ENCODE measurements around the gene RALGPS1. TPM values are rescaled to one million over a fixed set of nuclear protein-coding genes. Genes with fewer than 3 reads are reported as not detected.
A peak's percentile ranks its signal among the peaks of the same experiment; 100 is the strongest.

RALGPS1 gene
- total and polyA plus RNA-seq, 4 donors, result 34.4 to 80.9 (median 73.2) TPM

DNA sequence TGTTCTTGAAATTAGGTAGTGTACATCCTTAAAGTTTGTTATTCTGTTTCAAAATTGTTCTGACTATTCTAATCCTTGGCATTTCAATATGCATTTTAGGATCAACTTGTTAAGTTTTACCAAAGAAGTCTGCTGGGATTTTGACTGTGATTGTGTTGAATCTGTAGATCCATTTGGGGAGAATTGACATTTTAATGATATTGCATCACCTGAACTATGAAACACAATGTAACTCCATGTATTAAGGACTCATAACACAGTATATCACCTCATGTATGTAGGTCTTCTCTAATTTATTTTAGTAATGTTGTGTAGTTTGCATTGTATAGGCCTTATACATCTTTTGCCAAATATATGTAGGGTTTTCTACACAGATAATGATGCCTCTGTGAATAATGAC is 77.8 kb downstream of the RALGPS1 start:
- H3K4me1 ChIP-seq (ENCODE audit: control insufficient read depth, insufficient read depth, low read length), result peaks cover 7% of the 10 kb centered on the region
- H3K27me3 ChIP-seq (ENCODE audit: control insufficient read depth, insufficient read depth, low read length), result no peaks in the 10 kb centered on the region
- H3K27ac ChIP-seq (ENCODE audit: low read depth, low read length), result no peak overlapping the region
- H3K4me3 ChIP-seq (ENCODE audit: low read depth, low read length), result no peak overlapping the region
- H3K36me3 ChIP-seq (ENCODE audit: control insufficient read depth, insufficient read depth, low read length), result peaks cover 10% of the 10 kb centered on the region
- no peak for DNase-seq (ENCODE audit: low read depth in 4 of 6, low spot score in 6 of 6)
- H3K9me3 ChIP-seq (ENCODE audit: control insufficient read depth, insufficient read depth, low read length), result peaks cover 6% of the 10 kb centered on the region

- Histone ChIP-seq H3K4me1 (ENCODE audit: control insufficient read depth, insufficient read depth, low read length) (no peaks in the 10 kb centered on the region), H3K4me3 (ENCODE audit: low read depth, low read length) (no peak overlapping the region), H3K27me3 (ENCODE audit: control insufficient read depth, insufficient read depth, low read length) (no peaks in the 10 kb centered on the region), H3K36me3 (ENCODE audit: control insufficient read depth, insufficient read depth, low read length) (no peaks in the 10 kb centered on the region), H3K9me3 (ENCODE audit: control insufficient read depth, insufficient read depth, low read length) (no peaks in the 10 kb centered on the region), H3K27ac (ENCODE audit: low read depth, low read length) (no peak overlapping the region)
- no CpG with 5 or more reads among the region's 2 CpGs for WGBS (ENCODE audit: insufficient coverage)
- no peak for DNase-seq (ENCODE audit: low read depth in 4 of 6, low spot score in 6 of 6)
Measured at GRCh38 chr9:126999315-127000068, 84.9 kb downstream of the RALGPS1 start.

DNA sequence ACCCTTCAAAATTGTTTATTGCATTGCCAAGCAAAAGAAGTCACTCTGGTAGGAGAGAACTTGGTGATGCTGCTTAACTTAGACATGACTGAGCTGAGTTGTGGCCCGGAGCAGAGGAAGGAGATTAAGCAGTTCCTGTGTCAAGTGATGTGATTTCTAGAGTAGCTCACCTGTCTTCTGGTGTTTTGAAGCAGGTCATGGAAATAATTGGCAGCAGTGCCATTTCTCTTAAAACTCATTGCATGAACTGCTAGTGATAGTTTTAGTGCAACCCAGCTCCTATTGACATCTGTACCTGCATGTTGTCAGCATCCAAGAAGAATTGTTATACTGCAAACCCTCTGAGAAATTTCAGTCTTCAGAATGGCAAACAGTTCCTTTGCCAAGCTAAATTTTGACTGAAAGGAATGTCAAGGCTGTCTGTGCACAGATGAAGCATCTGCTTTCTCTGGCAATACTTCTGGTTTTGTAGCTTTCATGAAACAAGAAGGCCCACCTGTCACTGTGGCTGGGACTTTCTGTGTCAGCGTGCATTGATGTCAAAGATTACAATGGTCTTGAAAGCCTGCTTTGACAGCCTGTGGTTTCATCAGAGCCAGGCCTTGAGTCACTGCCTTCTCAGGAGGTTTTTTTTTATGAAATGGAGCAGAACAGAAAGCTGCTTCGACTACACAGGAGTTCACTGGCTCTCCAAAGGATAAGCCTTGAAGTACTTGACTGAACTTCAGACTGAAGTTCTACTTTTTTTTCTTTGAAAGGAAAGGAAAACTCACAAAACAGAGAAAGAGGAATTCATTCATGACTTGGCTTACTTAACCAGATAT is 90.6 kb downstream of the RALGPS1 start:
- H3K27me3 ChIP-seq (ENCODE audit: control insufficient read depth, insufficient read depth, low read length), result no peaks in the 10 kb centered on the region
- H3K27ac ChIP-seq (ENCODE audit: low read depth, low read length), result peak overlapping the region; percentile 10
- WGBS (ENCODE audit: insufficient coverage), result 71% methylated on average over 2 of the region's 3 CpGs

GRCh38 chr9:127005770-127006314 is 91.3 kb downstream of the RALGPS1 start:
- 92% methylated on average over 4 of the region's 5 CpGs for WGBS (ENCODE audit: insufficient coverage)

More for the DNA sequence above, 90.6 kb downstream of the RALGPS1 start:
- Histone ChIP-seq H3K9me3 (ENCODE audit: control insufficient read depth, insufficient read depth, low read length) (no peaks in the 10 kb centered on the region), H3K4me3 (ENCODE audit: low read depth, low read length) (no peak overlapping the region), H3K36me3 (ENCODE audit: control insufficient read depth, insufficient read depth, low read length) (no peaks in the 10 kb centered on the region), H3K4me1 (ENCODE audit: control insufficient read depth, insufficient read depth, low read length) (no peaks in the 10 kb centered on the region)
- DNase-seq (ENCODE audit: low read depth in 4 of 6, low spot score in 6 of 6), result peak in 2 of 6 donors; percentile 21 to 86

GRCh38 chr9:127007638-127008037 is 93.1 kb downstream of the RALGPS1 start:
- Histone ChIP-seq H3K27me3 (ENCODE audit: control insufficient read depth, insufficient read depth, low read length) (no peaks in the 10 kb centered on the region), H3K4me3 (ENCODE audit: low read depth, low read length) (no peak overlapping the region), H3K27ac (ENCODE audit: low read depth, low read length) (no peak overlapping the region), H3K4me1 (ENCODE audit: control insufficient read depth, insufficient read depth, low read length) (peaks cover 3% of the 10 kb centered on the region), H3K36me3 (ENCODE audit: control insufficient read depth, insufficient read depth, low read length) (no peaks in the 10 kb centered on the region), H3K9me3 (ENCODE audit: control insufficient read depth, insufficient read depth, low read length) (no peaks in the 10 kb centered on the region)
- no peak for DNase-seq (ENCODE audit: low read depth in 4 of 6, low spot score in 6 of 6)
- WGBS (ENCODE audit: insufficient coverage), result 79% methylated on average over 6 of the region's 6 CpGs

More at GRCh38 chr9:127005770-127006314, 91.3 kb downstream of the RALGPS1 start:
- Histone ChIP-seq H3K36me3 (ENCODE audit: control insufficient read depth, insufficient read depth, low read length) (no peaks in the 10 kb centered on the region), H3K4me1 (ENCODE audit: control insufficient read depth, insufficient read depth, low read length) (no peaks in the 10 kb centered on the region), H3K27ac (ENCODE audit: low read depth, low read length) (peak overlapping the region; percentile 10), H3K4me3 (ENCODE audit: low read depth, low read length) (no peak overlapping the region), H3K9me3 (ENCODE audit: control insufficient read depth, insufficient read depth, low read length) (no peaks in the 10 kb centered on the region), H3K27me3 (ENCODE audit: control insufficient read depth, insufficient read depth, low read length) (no peaks in the 10 kb centered on the region)
- DNase-seq (ENCODE audit: low read depth in 4 of 6, low spot score in 6 of 6), result no peak

GRCh38 chr9:127008076-127008475 is 93.5 kb downstream of the RALGPS1 start:
- H3K27me3 ChIP-seq (ENCODE audit: control insufficient read depth, insufficient read depth, low read length), result no peaks in the 10 kb centered on the region
- no peak overlapping the region for H3K27ac ChIP-seq (ENCODE audit: low read depth, low read length)
- 100% methylated on average over 1 of the region's 1 CpG for WGBS (ENCODE audit: insufficient coverage)
- no peaks in the 10 kb centered on the region for H3K36me3 ChIP-seq (ENCODE audit: control insufficient read depth, insufficient read depth, low read length)
- H3K4me3 ChIP-seq (ENCODE audit: low read depth, low read length), result no peak overlapping the region
- no peak for DNase-seq (ENCODE audit: low read depth in 4 of 6, low spot score in 6 of 6)
- H3K9me3 ChIP-seq (ENCODE audit: control insufficient read depth, insufficient read depth, low read length), result no peaks in the 10 kb centered on the region
- H3K4me1 ChIP-seq (ENCODE audit: control insufficient read depth, insufficient read depth, low read length), result peaks cover 3% of the 10 kb centered on the region

GRCh38 chr9:127011772-127012171 is 97.2 kb downstream of the RALGPS1 start:
- H3K27me3 ChIP-seq (ENCODE audit: control insufficient read depth, insufficient read depth, low read length), result no peaks in the 10 kb centered on the region
- no peaks in the 10 kb centered on the region for H3K9me3 ChIP-seq (ENCODE audit: control insufficient read depth, insufficient read depth, low read length)
- H3K4me1 ChIP-seq (ENCODE audit: control insufficient read depth, insufficient read depth, low read length), result peaks cover 7% of the 10 kb centered on the region
- no peak overlapping the region for H3K27ac ChIP-seq (ENCODE audit: low read depth, low read length)
- no peaks in the 10 kb centered on the region for H3K36me3 ChIP-seq (ENCODE audit: control insufficient read depth, insufficient read depth, low read length)
- H3K4me3 ChIP-seq (ENCODE audit: low read depth, low read length), result no peak overlapping the region
- 71% methylated on average over 4 of the region's 6 CpGs for WGBS (ENCODE audit: insufficient coverage)
- no peak for DNase-seq (ENCODE audit: low read depth in 4 of 6, low spot score in 6 of 6)

DNA sequence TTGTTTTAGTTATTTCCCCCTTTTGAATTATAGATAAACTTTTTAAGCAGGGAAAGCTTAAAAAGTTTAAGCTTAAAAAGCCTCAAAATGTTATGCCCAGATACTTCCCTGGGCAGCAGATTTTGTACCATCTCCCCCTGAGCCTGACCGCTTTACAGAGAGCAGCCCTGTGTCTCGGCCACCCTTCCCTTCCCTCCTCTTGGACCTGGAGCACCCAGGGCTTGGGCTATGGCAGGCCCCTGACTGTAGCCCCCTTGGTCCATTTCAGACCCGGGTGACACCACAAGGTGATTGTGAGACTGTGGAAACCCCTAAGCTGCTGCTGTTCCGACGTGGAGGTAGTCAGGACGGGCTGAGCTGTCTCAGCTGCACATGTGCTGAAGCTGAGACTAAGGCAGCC is 97.7 kb downstream of the RALGPS1 start:
- no peak overlapping the region for H3K27ac ChIP-seq (ENCODE audit: low read depth, low read length)
- WGBS (ENCODE audit: insufficient coverage), result 84% methylated on average over 6 of the region's 6 CpGs
- DNase-seq (ENCODE audit: low read depth in 4 of 6, low spot score in 6 of 6), result no peak
- H3K9me3 ChIP-seq (ENCODE audit: control insufficient read depth, insufficient read depth, low read length), result no peaks in the 10 kb centered on the region
- H3K4me1 ChIP-seq (ENCODE audit: control insufficient read depth, insufficient read depth, low read length), result peaks cover 7% of the 10 kb centered on the region
- no peak overlapping the region for H3K4me3 ChIP-seq (ENCODE audit: low read depth, low read length)
- no peaks in the 10 kb centered on the region for H3K36me3 ChIP-seq (ENCODE audit: control insufficient read depth, insufficient read depth, low read length)
- no peaks in the 10 kb centered on the region for H3K27me3 ChIP-seq (ENCODE audit: control insufficient read depth, insufficient read depth, low read length)

GRCh38 chr9:127013597-127013996 is 99.0 kb downstream of the RALGPS1 start:
- no peak for DNase-seq (ENCODE audit: low read depth in 4 of 6, low spot score in 6 of 6)
- no peaks in the 10 kb centered on the region for H3K9me3 ChIP-seq (ENCODE audit: control insufficient read depth, insufficient read depth, low read length)
- no peak overlapping the region for H3K4me3 ChIP-seq (ENCODE audit: low read depth, low read length)
- no peaks in the 10 kb centered on the region for H3K27me3 ChIP-seq (ENCODE audit: control insufficient read depth, insufficient read depth, low read length)
- WGBS (ENCODE audit: insufficient coverage), result 88% methylated on average over 5 of the region's 5 CpGs
- H3K4me1 ChIP-seq (ENCODE audit: control insufficient read depth, insufficient read depth, low read length), result peaks cover 7% of the 10 kb centered on the region
- no peaks in the 10 kb centered on the region for H3K36me3 ChIP-seq (ENCODE audit: control insufficient read depth, insufficient read depth, low read length)
- H3K27ac ChIP-seq (ENCODE audit: low read depth, low read length), result no peak overlapping the region

Data from spinal cord (tissue), 10 donors.